GM12878 (cell line): Measurements from ENCODE around the gene ERC1. TPM values are rescaled to one million over a fixed set of nuclear protein-coding genes. Genes with fewer than 3 reads are reported as not detected.

Experiments used
- ATAC-seq: fragments of 200-7000 bp; cut with Tn5 transposase; 3 replicates; pipeline ENCODE4 v1.9.1; 2020; ENCODE audit warnings: mild to moderate bottlenecking, moderate library complexity
- BruUV-seq: library from RNA; stranded (reverse); fragments of 400-500 nt; replicated peaks from 2 replicates; lab custom pipeline; 2021; lab: Mats Ljungman, UMichigan
- CTCF ChIA-PET: fragments of 300-600 bp; sonication (Branson Sonifier 250); formaldehyde crosslinking; extraction: SDS; loops from one replicate; lab custom pipeline; 2021; ENCODE audit warnings: inconsistent platforms; lab: Yijun Ruan, JAX
- POLR2A ChIA-PET: fragments of 350-600 bp; formaldehyde crosslinking; extraction: SDS; loops from one replicate; lab custom pipeline; 2021; ENCODE audit warnings: inconsistent platforms; lab: Charles Lee
- RAD21 ChIA-PET: fragments of 300-600 bp; sonication (Branson Sonifier 250); formaldehyde crosslinking; loops from one replicate; lab custom pipeline; 2023; ENCODE audit warnings: antibody characterized with exemption; ENCODE audit not compliant: unreplicated experiment; lab: Charles Lee
- SMC1A ChIA-PET: fragments of 300-600 bp; sonication (Branson Sonifier 250); formaldehyde crosslinking; loops from one replicate; lab custom pipeline; 2023; ENCODE audit not compliant: unreplicated experiment, uncharacterized antibody; lab: Charles Lee
- DNase-seq: peaks from one replicate; pipeline ENCODE4 v3.0.0-alpha.2; 2011; ENCODE audit warnings: low read depth, low spot score
- FAIRE-seq: peaks from 3 replicates; lab custom pipeline; 2011; peaks lifted over from hg19 to GRCh38; lab: Jason Lieb, UNC
- H2AFZ ChIP-seq: 2 replicates; pipeline ENCODE4 v1.6.0; 2011; ENCODE audit warnings: low read depth, low read length, control low read depth; ENCODE audit not compliant: control insufficient read depth
- H3K27ac ChIP-seq: 2 replicates; pipeline ENCODE4 v1.5.1; 2011; ENCODE audit warnings: control low read depth; ENCODE audit not compliant: control insufficient read depth, insufficient read depth
- H3K27me3 ChIP-seq, 2 experiments: replicated peaks in 1 of 2; 2 replicates each; pipeline versions ENCODE4 v1.6.0 to v1.6.1; 2011; ENCODE audit warnings: low read length in 1 of 2; ENCODE audit not compliant: control insufficient read depth in 2 of 2, insufficient read depth in 2 of 2
- H3K36me3 ChIP-seq, 2 experiments: 2 replicates each; pipeline ENCODE4 v1.5.1; 2011; ENCODE audit warnings: low read length in 1 of 2; ENCODE audit not compliant: control insufficient read depth in 2 of 2, insufficient read depth in 2 of 2
- H3K4me1 ChIP-seq: 2 replicates; pipeline ENCODE4 v1.6.1; 2011; ENCODE audit warnings: mild to moderate bottlenecking, low read length, moderate library complexity, mixed read lengths; ENCODE audit not compliant: control insufficient read depth, insufficient read depth
- H3K4me2 ChIP-seq: 2 replicates; pipeline ENCODE4 v1.6.0; 2011; ENCODE audit warnings: control low read depth; ENCODE audit not compliant: control insufficient read depth, insufficient read depth
- H3K4me3 ChIP-seq: fragments of 200-600 bp; sonication (generic); 2 replicates; pipeline ENCODE4 v1.5.1; 2016
- H3K79me2 ChIP-seq: 2 replicates; pipeline ENCODE4 v1.6.0; 2011; ENCODE audit warnings: low read length; ENCODE audit not compliant: control insufficient read depth, insufficient read depth
- H3K9ac ChIP-seq: 2 replicates; pipeline ENCODE4 v1.8.0; 2011; ENCODE audit warnings: low read length, control low read depth, mixed read lengths; ENCODE audit not compliant: control insufficient read depth, insufficient read depth
- H3K9me3 ChIP-seq: replicated peaks from 3 replicates; pipeline ENCODE4 v1.5.1; 2011; ENCODE audit warnings: mild to moderate bottlenecking, low read length; ENCODE audit not compliant: control insufficient read depth, insufficient read depth
- H4K20me1 ChIP-seq: 2 replicates; pipeline ENCODE4 v1.6.0; 2011; ENCODE audit not compliant: control insufficient read depth, insufficient read depth
- BRCA1 ChIP-seq: IDR thresholded peaks from 2 replicates; pipeline ENCODE4 v1.6.1; 2011; ENCODE audit warnings: low read depth, low read length, improper control_type of control experiment
- CEBPB ChIP-seq, 2 experiments: fragments of 150-350 bp in 1 of 2; IDR thresholded peaks; 2 replicates each; pipeline ENCODE4 v1.6.1; 2012 to 2014; ENCODE audit warnings: low read depth in 2 of 2, low read length in 2 of 2, borderline replicate concordance in 1 of 2, inconsistent platforms in 1 of 2
- ESRRA ChIP-seq: IDR thresholded peaks from 2 replicates; pipeline ENCODE4 v1.6.1; 2012; ENCODE audit warnings: mild to moderate bottlenecking, low read length, improper control_type of control experiment
- GABPA ChIP-seq: IDR thresholded peaks from 2 replicates; pipeline ENCODE4 v1.6.1; 2014; ENCODE audit warnings: antibody characterized with exemption, low read depth, mild to moderate bottlenecking, inconsistent platforms
- HDAC2 ChIP-seq: fragments of 200-600 bp; sonication (generic); IDR thresholded peaks from 2 replicates; pipeline ENCODE4 v1.6.1; 2017
- MXI1 ChIP-seq: fragments of 150-350 bp; IDR thresholded peaks from 2 replicates; pipeline ENCODE4 v1.6.1; 2011; ENCODE audit warnings: low read depth, mild to moderate bottlenecking, inconsistent platforms, low read length, improper control_type of control experiment
- NFXL1 ChIP-seq: fragments of 450-650 bp; IDR thresholded peaks from 2 replicates; pipeline ENCODE4 v1.6.1; 2017; ENCODE audit warnings: antibody characterized with exemption, mild to moderate bottlenecking, borderline replicate concordance
- NFYA ChIP-seq: IDR thresholded peaks from 2 replicates; pipeline ENCODE4 v1.6.1; 2011; ENCODE audit warnings: low read depth, mild to moderate bottlenecking, low read length, improper control_type of control experiment, borderline replicate concordance
- NRF1 ChIP-seq: conservative IDR thresholded peaks from 2 replicates; pipeline ENCODE4 v1.6.1; 2011; ENCODE audit warnings: mild to moderate bottlenecking, low read depth, low read length, improper control_type of control experiment
- RBBP5 ChIP-seq: fragments of 200-600 bp; sonication (generic); conservative IDR thresholded peaks from 2 replicates; pipeline ENCODE4 v1.6.1; 2016
- SIN3A ChIP-seq: IDR thresholded peaks from 2 replicates; pipeline ENCODE4 v1.6.1; 2012; ENCODE audit warnings: low read depth, low read length, improper control_type of control experiment
- STAT1 ChIP-seq: fragments of 450-650 bp; conservative IDR thresholded peaks from 2 replicates; pipeline ENCODE4 v1.6.1; 2014; ENCODE audit warnings: antibody characterized with exemption, mild to moderate bottlenecking
- TAF1 ChIP-seq: IDR thresholded peaks from 2 replicates; pipeline ENCODE4 v1.6.1; 2011; ENCODE audit warnings: mild to moderate bottlenecking, low read depth, low read length, borderline replicate concordance
- ZNF384 ChIP-seq: IDR thresholded peaks from 2 replicates; pipeline ENCODE4 v1.6.1; 2012; ENCODE audit warnings: low read depth, mild to moderate bottlenecking, low read length, improper control_type of control experiment, borderline replicate concordance
- ZSCAN29 ChIP-seq: fragments of 450-650 bp; IDR thresholded peaks from 2 replicates; pipeline ENCODE4 v1.6.1; 2017; ENCODE audit warnings: mild to moderate bottlenecking, moderate library complexity
- WGBS: methylation state at CpG from one replicate; pipeline ENCODE4 v1.1.6; 2016; ENCODE audit warnings: low lambda C conversion rate; ENCODE audit not compliant: insufficient replicate concordance, insufficient coverage; ENCODE audit errors: missing lambda C conversion rate; 5-methylcytosine and 5-hydroxymethylcytosine counted together
- in situ Hi-C: fragments of 300-500 bp; cut with MboI; formaldehyde crosslinking; loops from 9 replicates; pipeline ENCODE4 v1.14.3; 2018; ENCODE audit warnings: mixed read lengths
- intact Hi-C: fragments of 100-400 bp; cut with micrococcal nuclease; formaldehyde crosslinking; loops from one replicate; pipeline ENCODE4 v1.14.2; 2022; ENCODE audit not compliant: unreplicated experiment
- polyA plus RNA-seq, 11 experiments: library from polyadenylated mRNA; depleted of rRNA in 4 of 11; unstranded in 6 of 11; stranded (reverse) in 5 of 11; fragments of >200 nt; fragmentation: Nextera tagmentation in 4 of 11; fragmentation: Illumina TruSeq in 1 of 11; extraction: Ambion mirVana in 4 of 11; extraction: Trizol in 1 of 11; gene quantifications; 1 replicate in 1 of 11; 2 replicates in 10 of 11; pipeline versions ENCODE4 v1.2.1 to v1.2.3, GENCODE V29; 2011 to 2016; ENCODE audit warnings: inconsistent platforms in 2 of 11, missing spikeins in 2 of 11, low read depth in 1 of 11
- total RNA-seq, 4 experiments: library from RNA; depleted of rRNA in 3 of 4; stranded (reverse); fragments of >200 nt in 3 of 4; fragmentation: Illumina TruSeq in 1 of 4; extraction: Trizol in 1 of 4; gene quantifications; 2 replicates each; pipeline versions ENCODE4 v1.2.1 to v1.2.3, GENCODE V29; 2013 to 2021
- TF ChIP-seq, protein P1 (sequence below): IDR thresholded peaks from 2 replicates; pipeline ENCODE4 v1.6.1; 2011; ENCODE audit warnings: low read depth, mild to moderate bottlenecking, low read length, moderate library complexity, borderline replicate concordance; ENCODE audit errors: extremely low read depth

The ERC1 gene
- total and polyA plus RNA-seq, 10 of the 15 experiments (the other 5 are each of a cell fraction or from before 2014, with no cell fraction given), result 0.75 to 8.0 (median 5.0) TPM

DNA sequence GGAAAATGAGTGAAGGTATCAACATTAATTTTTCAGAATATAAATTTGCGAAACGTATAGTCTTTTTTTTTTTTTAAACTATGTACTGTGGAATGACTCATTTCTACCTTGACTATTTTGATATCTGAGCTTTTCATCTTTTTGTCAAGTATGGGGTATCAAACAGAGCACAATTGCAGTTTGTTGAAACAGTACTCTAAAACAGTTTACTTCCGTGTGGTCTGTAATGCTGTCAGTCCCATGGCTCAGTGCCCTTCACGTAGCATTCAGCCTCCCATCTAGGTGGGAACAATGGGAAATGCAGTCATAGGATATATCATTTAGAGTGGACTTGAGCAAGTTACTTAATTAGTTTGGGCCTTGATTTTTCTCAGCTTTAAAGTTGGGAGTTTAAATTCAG, 139.5 kb downstream of the ERC1 start:
- no peak for ATAC-seq
- Histone ChIP-seq H3K36me3 (no peaks in the 10 kb centered on the region), H3K27ac (no peak overlapping the region), H4K20me1 (no peaks in the 10 kb centered on the region), H3K27me3 (no peaks in the 10 kb centered on the region), H3K4me1 (no peaks in the 10 kb centered on the region), H3K9ac (no peak overlapping the region), H3K4me2 (no peak overlapping the region), H3K79me2 (no peaks in the 10 kb centered on the region), H3K9me3 (no peaks in the 10 kb centered on the region), H2AFZ (no peak overlapping the region), H3K4me3 (no peak overlapping the region)
- in situ Hi-C loops (no loop called here), intact Hi-C loops (no loop called here)
- ChIA-PET RAD21 (interaction anchor here (3.6 kb wide), 1 partner anchor 12 kb away, joined by 23 read pairs; no protein-coding TSS in a partner anchor), CTCF (interaction anchor here (1.2 to 4.5 kb wide), 3 partner anchors 10 to 452 kb away, joined by 5 to 49 read pairs (median 7); no protein-coding TSS in a partner anchor), SMC1A (interaction anchor here (1.1 to 4.0 kb wide), 5 partner anchors 9 to 458 kb away, joined by 3 to 36 read pairs (median 3); no protein-coding TSS in a partner anchor), POLR2A (interaction anchor here (0.6 to 1.5 kb wide), 3 partner anchors 75 to 316 kb away, joined by 3 to 5 read pairs (median 4); no protein-coding TSS in a partner anchor)
- no peak for TF ChIP-seq NFYA
- no peak for TF ChIP-seq ZNF384
- TF ChIP-seq MXI1, result no peak
- TF ChIP-seq ZSCAN29, result no peak
- TF ChIP-seq SIN3A, result no peak
- TF ChIP-seq, protein P1, sequence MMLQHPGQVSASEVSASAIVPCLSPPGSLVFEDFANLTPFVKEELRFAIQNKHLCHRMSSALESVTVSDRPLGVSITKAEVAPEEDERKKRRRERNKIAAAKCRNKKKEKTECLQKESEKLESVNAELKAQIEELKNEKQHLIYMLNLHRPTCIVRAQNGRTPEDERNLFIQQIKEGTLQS, result no peak
- TF ChIP-seq ESRRA, result no peak
- no peak for TF ChIP-seq GABPA
- TF ChIP-seq CEBPB (IDR thresholded peaks at IDR 0.05; ENCODE audit: borderline replicate concordance in 1 of 2, low read depth in 2 of 2, low read length in 2 of 2), result no peak
- no peak for TF ChIP-seq NFXL1
- no peak for TF ChIP-seq TAF1
- TF ChIP-seq STAT1, result no peak
- no peak for TF ChIP-seq BRCA1
- TF ChIP-seq NRF1, result no peak
- no peak for TF ChIP-seq HDAC2
- TF ChIP-seq RBBP5, result no peak
- DNase-seq, result no peak
- FAIRE-seq, result no peak
- no TSS peak for BruUV-seq
- 78% methylated on average over 4 of the region's 4 CpGs for WGBS
